ENCODE results near the gene RYK. TPM values are rescaled to one million over a fixed set of nuclear protein-coding genes. Genes with fewer than 3 reads are reported as not detected.

The RYK gene
- total and polyA plus RNA-seq, 8 donors: 15.8 to 128 (median 42.8) TPM

GRCh38 chr3:134144694-134145093 is 106.0 kb downstream of the RYK start:
- no peaks in the 10 kb centered on the region for H3K27me3 ChIP-seq
- H3K36me3 ChIP-seq: peaks cover 0 to 16% (median 2%) of the 10 kb centered on the region in 4 donors
- WGBS, 5 donors: 64 to 77% (median 75%) methylated on average over 3 of the region's 3 CpGs
- H3K27ac ChIP-seq: no peak overlapping the region
- peaks cover 0 to 3% (median 0%) of the 10 kb centered on the region in 4 donors for H3K4me1 ChIP-seq
- TF ChIP-seq CTCF (IDR thresholded peaks at IDR 0.05) (no peak), POLR2AphosphoS5 (IDR thresholded peaks at IDR 0.05) (no peak), POLR2A (IDR thresholded peaks at IDR 0.05) (no peak), EP300 (IDR thresholded peaks at IDR 0.05) (no peak)
- intact Hi-C loops (cut with DNase I; ENCODE audit: low total_unique reads): no loop called here
- DNase-seq: no peak
- no peak overlapping the region for H3K4me3 ChIP-seq
- H3K9me3 ChIP-seq: peaks cover 0 to 7% (median 3%) of the 10 kb centered on the region in 4 donors

- Histone ChIP-seq H3K27ac (no peak overlapping the region), H3K27me3 (no peaks in the 10 kb centered on the region), H3K36me3 (peaks cover 0 to 16% (median 2%) of the 10 kb centered on the region in 4 donors), H3K9me3 (peaks cover 0 to 7% (median 3%) of the 10 kb centered on the region in 4 donors), H3K4me1 (no peaks in the 10 kb centered on the region), H3K4me3 (no peak overlapping the region)
- DNase-seq: no peak
- 75 to 88% (median 81%) methylated on average over 5 to 6 of the region's 6 CpGs for WGBS, 5 donors
- no peak for TF ChIP-seq CTCF (IDR thresholded peaks at IDR 0.05)
- TF ChIP-seq EP300 (IDR thresholded peaks at IDR 0.05): no peak
- TF ChIP-seq POLR2AphosphoS5 (IDR thresholded peaks at IDR 0.05): no peak
- TF ChIP-seq POLR2A (IDR thresholded peaks at IDR 0.05): no peak
- intact Hi-C loops (cut with DNase I; ENCODE audit: low total_unique reads): no loop called here
Measured at GRCh38 chr3:134143828-134144401, 106.7 kb downstream of the RYK start.

- no peak for DNase-seq
- Histone ChIP-seq H3K4me3 (no peak overlapping the region), H3K27me3 (no peaks in the 10 kb centered on the region), H3K36me3 (peaks cover 0 to 7% (median 0%) of the 10 kb centered on the region in 4 donors), H3K9me3 (peaks cover 0 to 4% (median 1%) of the 10 kb centered on the region in 4 donors), H3K4me1 (no peaks in the 10 kb centered on the region), H3K27ac (no peak overlapping the region)
- intact Hi-C loops (cut with DNase I; ENCODE audit: low total_unique reads): no loop called here
- 89 to 96% (median 92%) methylated on average over 3 of the region's 3 CpGs for WGBS, 5 donors
- TF ChIP-seq POLR2AphosphoS5 (IDR thresholded peaks at IDR 0.05) (no peak), CTCF (IDR thresholded peaks at IDR 0.05) (no peak), EP300 (IDR thresholded peaks at IDR 0.05) (no peak), POLR2A (IDR thresholded peaks at IDR 0.05) (no peak)
Measured at GRCh38 chr3:134136604-134137003, 114.1 kb downstream of the RYK start.

- H3K4me3 ChIP-seq: no peak overlapping the region
- intact Hi-C loops (cut with DNase I; ENCODE audit: low total_unique reads): no loop called here
- H3K9me3 ChIP-seq: peaks cover 0 to 10% (median 2%) of the 10 kb centered on the region in 4 donors
- WGBS, 5 donors: 91 to 100% (median 96%) methylated on average over 2 to 3 of the region's 3 CpGs
- no peak overlapping the region for H3K27ac ChIP-seq
- H3K36me3 ChIP-seq: no peaks in the 10 kb centered on the region
- no peak for DNase-seq
- no peaks in the 10 kb centered on the region for H3K4me1 ChIP-seq
- no peak for TF ChIP-seq POLR2AphosphoS5 (IDR thresholded peaks at IDR 0.05)
- TF ChIP-seq CTCF (IDR thresholded peaks at IDR 0.05): no peak
- no peak for TF ChIP-seq POLR2A (IDR thresholded peaks at IDR 0.05)
- TF ChIP-seq EP300 (IDR thresholded peaks at IDR 0.05): no peak
- no peaks in the 10 kb centered on the region for H3K27me3 ChIP-seq
Measured at GRCh38 chr3:134134698-134135415, 115.8 kb downstream of the RYK start.
